Activated CD4-positive, alpha-beta memory T cell treated with anti-CD3 and anti-CD28 coated beads, Interleukin-2, amount 10 ng/mL, durations not matched to agents 7 days and 5 days (primary cell): Measurements from ENCODE around the gene NOS1AP. TPM values are rescaled to one million over a fixed set of nuclear protein-coding genes. Genes with fewer than 3 reads are reported as not detected.
A peak's percentile ranks its signal among the peaks of the same experiment; 100 is the strongest.
"Not testable (repeated sequence)": the region's sequence is repeated elsewhere in the genome, so short reads cannot be mapped to it uniquely, and the experiment has no call there.

Experiments used
- CTCF ChIA-PET: fragments of 350-600 bp; sonication (Branson Sonifier 250); formaldehyde crosslinking; loops from one replicate; lab custom pipeline; 2021; ENCODE audit warnings: antibody characterized with exemption, inconsistent platforms; lab: Charles Lee
- POLR2A ChIA-PET: fragments of 350-600 bp; sonication (Branson Sonifier 250); formaldehyde crosslinking; loops from one replicate; lab custom pipeline; 2021; ENCODE audit warnings: antibody characterized with exemption; lab: Charles Lee
- DNase-seq: peaks from one replicate; pipeline ENCODE4 v3.0.0-alpha.2; 2020
- H3K27ac Mint-ChIP-seq: one replicate; pipeline ENCODE4 v1.8.0; 2021; ENCODE audit warnings: mild to moderate bottlenecking, mixed read lengths
- H3K27me3 Mint-ChIP-seq: one replicate; pipeline ENCODE4 v1.8.0; 2021; ENCODE audit warnings: mixed read lengths
- H3K36me3 Mint-ChIP-seq: one replicate; pipeline ENCODE4 v1.8.0; 2021; ENCODE audit warnings: low read depth, mixed read lengths
- H3K4me1 Mint-ChIP-seq: one replicate; pipeline ENCODE4 v1.8.0; 2021; ENCODE audit warnings: mixed read lengths
- H3K4me3 Mint-ChIP-seq: one replicate; pipeline ENCODE4 v1.8.0; 2021; ENCODE audit warnings: mild to moderate bottlenecking, mixed read lengths
- H3K9me3 Mint-ChIP-seq: one replicate; pipeline ENCODE4 v1.8.0; 2021; ENCODE audit warnings: mixed read lengths
- total RNA-seq, 2 experiments: library from RNA; stranded (reverse); gene quantifications; one replicate each; pipeline ENCODE4 v1.2.3, GENCODE V29; 2021

NOS1AP gene
- total RNA-seq, 2 experiments from 2014 or later: 0.08 TPM; not detected in 1

GRCh38 chr1:162062542-162063015, 6.9 kb upstream of the NOS1AP start:
- Mint-ChIP-seq H3K27me3 (peaks cover 40% of the 10 kb centered on the region), H3K36me3 (no peaks in the 10 kb centered on the region), H3K4me3 (no peak overlapping the region), H3K4me1 (no peaks in the 10 kb centered on the region), H3K9me3 (no peaks in the 10 kb centered on the region), H3K27ac (no peak overlapping the region)
- ChIA-PET POLR2A (no interaction called here), CTCF (no interaction called here)
- DNase-seq: no peak

- H3K36me3 Mint-ChIP-seq: no peaks in the 10 kb centered on the region
- H3K4me1 Mint-ChIP-seq: peaks cover 9% of the 10 kb centered on the region
- H3K27ac Mint-ChIP-seq: no peak overlapping the region
- CTCF ChIA-PET: no interaction called here
- no peak overlapping the region for H3K4me3 Mint-ChIP-seq
- POLR2A ChIA-PET: no interaction called here
- no peaks in the 10 kb centered on the region for H3K9me3 Mint-ChIP-seq
- no peak for DNase-seq
- H3K27me3 Mint-ChIP-seq: peaks cover 52% of the 10 kb centered on the region
These were observed 4.5 kb upstream of the NOS1AP start for GRCh38 chr1:162065016-162065415.

DNA sequence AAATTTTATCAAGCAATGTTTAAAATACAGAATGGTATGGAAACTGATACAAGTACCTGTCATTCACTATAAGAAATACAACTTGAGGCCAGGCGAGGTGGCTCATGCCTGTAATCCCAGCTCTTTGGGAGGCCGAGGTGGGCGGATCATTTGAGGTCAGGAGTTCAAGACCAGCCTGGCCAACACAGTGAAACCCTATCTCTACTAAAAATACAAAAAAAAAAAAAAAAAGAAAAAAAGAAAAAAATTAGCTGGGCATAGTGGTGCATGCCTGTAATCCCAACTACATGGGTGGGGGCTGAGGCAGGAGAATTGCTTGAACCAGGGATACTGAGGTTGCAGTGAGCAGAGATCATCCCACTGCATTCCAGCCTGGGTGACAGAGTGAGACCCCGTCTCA, 2.7 kb upstream of the NOS1AP start:
- H3K27ac Mint-ChIP-seq, H3K9me3 Mint-ChIP-seq, POLR2A ChIA-PET, H3K4me3 Mint-ChIP-seq, DNase-seq, CTCF ChIA-PET, H3K36me3 Mint-ChIP-seq: not testable (repeated sequence)
- H3K27me3 Mint-ChIP-seq: peaks cover 71% of the 10 kb centered on the region
- H3K4me1 Mint-ChIP-seq: peaks cover 15% of the 10 kb centered on the region

DNA sequence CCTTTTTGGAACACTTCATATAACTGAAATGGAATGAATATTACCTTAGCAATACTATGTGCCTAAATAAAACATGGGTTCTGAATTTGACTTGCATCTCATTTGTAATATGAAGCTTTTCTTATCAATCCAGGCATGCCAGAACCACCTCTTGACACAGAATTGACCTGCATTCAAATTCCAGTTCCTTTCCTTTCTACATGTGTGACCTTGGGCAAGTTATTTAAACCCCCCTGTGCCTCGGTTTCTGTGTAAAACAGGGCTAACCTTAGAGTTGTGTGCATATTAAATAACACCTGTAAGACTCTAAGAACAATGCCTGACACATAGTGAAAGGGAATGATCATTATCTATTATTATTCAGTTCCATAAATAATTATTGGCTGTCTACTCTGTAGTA, 2.0 kb upstream of the NOS1AP start:
- H3K36me3 Mint-ChIP-seq: no peaks in the 10 kb centered on the region
- DNase-seq: no peak
- H3K9me3 Mint-ChIP-seq: no peaks in the 10 kb centered on the region
- no peak overlapping the region for H3K4me3 Mint-ChIP-seq
- peaks cover 72% of the 10 kb centered on the region for H3K27me3 Mint-ChIP-seq
- POLR2A ChIA-PET: no interaction called here
- peaks cover 15% of the 10 kb centered on the region for H3K4me1 Mint-ChIP-seq
- H3K27ac Mint-ChIP-seq: no peak overlapping the region
- CTCF ChIA-PET: no interaction called here

- no peaks in the 10 kb centered on the region for H3K9me3 Mint-ChIP-seq
- CTCF ChIA-PET: no interaction called here
- POLR2A ChIA-PET: no interaction called here
- H3K4me3 Mint-ChIP-seq: no peak overlapping the region
- peaks cover 15% of the 10 kb centered on the region for H3K4me1 Mint-ChIP-seq
- H3K27me3 Mint-ChIP-seq: peaks cover 72% of the 10 kb centered on the region
- no peak for DNase-seq
- H3K36me3 Mint-ChIP-seq: no peaks in the 10 kb centered on the region
- H3K27ac Mint-ChIP-seq: no peak overlapping the region
These were observed 1.2 kb upstream of the NOS1AP start for GRCh38 chr1:162068301-162068700.

GRCh38 chr1:162070094-162070748, 730 bp downstream of the NOS1AP start:
- H3K27ac Mint-ChIP-seq: no peak overlapping the region
- POLR2A ChIA-PET: no interaction called here
- peaks cover 69% of the 10 kb centered on the region for H3K27me3 Mint-ChIP-seq
- H3K36me3 Mint-ChIP-seq: no peaks in the 10 kb centered on the region
- CTCF ChIA-PET: interaction anchor here (1.5 kb wide), 1 partner anchor 14 kb away, joined by 4 read pairs; no protein-coding TSS in a partner anchor
- peaks cover 15% of the 10 kb centered on the region for H3K4me1 Mint-ChIP-seq
- DNase-seq: peak; percentile 17
- no peaks in the 10 kb centered on the region for H3K9me3 Mint-ChIP-seq
- peak overlapping the region; percentile 71 for H3K4me3 Mint-ChIP-seq

GRCh38 chr1:162070825-162071224, 1.3 kb downstream of the NOS1AP start:
- DNase-seq: no peak
- Mint-ChIP-seq H3K9me3 (no peaks in the 10 kb centered on the region), H3K36me3 (no peaks in the 10 kb centered on the region), H3K4me3 (no peak overlapping the region), H3K4me1 (peaks cover 15% of the 10 kb centered on the region), H3K27ac (no peak overlapping the region), H3K27me3 (peaks cover 68% of the 10 kb centered on the region)
- POLR2A ChIA-PET: no interaction called here
- CTCF ChIA-PET: no interaction called here

GRCh38 chr1:162072740-162073139, 3.2 kb downstream of the NOS1AP start:
- H3K27ac Mint-ChIP-seq: no peak overlapping the region
- H3K36me3 Mint-ChIP-seq: no peaks in the 10 kb centered on the region
- H3K4me3 Mint-ChIP-seq: no peak overlapping the region
- H3K4me1 Mint-ChIP-seq: peaks cover 15% of the 10 kb centered on the region
- no peaks in the 10 kb centered on the region for H3K9me3 Mint-ChIP-seq
- no peak for DNase-seq
- peaks cover 67% of the 10 kb centered on the region for H3K27me3 Mint-ChIP-seq
- POLR2A ChIA-PET: no interaction called here
- CTCF ChIA-PET: no interaction called here

DNA sequence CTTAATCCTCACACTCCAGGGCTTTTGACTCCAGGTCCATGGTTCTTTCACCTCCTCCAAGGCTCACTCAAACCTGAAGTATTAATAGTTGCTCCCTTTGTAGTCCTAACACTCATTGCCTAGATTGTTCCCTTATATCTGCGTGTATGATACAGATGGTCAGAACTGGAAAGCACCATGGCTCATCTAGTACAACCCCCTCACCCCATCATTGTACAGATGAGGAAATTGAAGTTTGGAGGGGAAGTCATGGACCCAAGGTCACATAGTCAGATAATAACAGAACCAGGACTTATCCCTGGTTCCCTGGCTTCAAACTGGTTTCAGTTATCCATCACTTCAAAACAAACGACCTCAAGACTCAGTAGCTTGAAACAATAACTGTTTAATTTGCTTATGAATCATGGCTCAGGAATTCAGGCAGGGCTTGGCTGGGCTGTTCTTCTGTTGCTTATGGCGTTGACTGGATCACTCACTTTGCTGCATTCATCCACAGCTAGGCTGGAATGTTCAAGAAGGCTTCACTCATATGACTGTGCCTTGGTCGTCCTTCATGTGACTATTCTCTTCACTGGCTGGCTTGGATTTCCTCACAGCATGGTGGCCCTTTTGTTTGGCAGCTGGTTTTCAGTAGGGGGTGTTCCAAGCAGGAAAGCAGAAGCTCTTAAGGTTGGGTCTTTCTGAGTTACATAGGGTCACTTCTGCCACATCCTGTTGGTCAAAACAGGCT, 5.0 kb downstream of the NOS1AP start:
- Mint-ChIP-seq H3K27me3 (peaks cover 57% of the 10 kb centered on the region), H3K9me3 (no peaks in the 10 kb centered on the region), H3K4me1 (peaks cover 7% of the 10 kb centered on the region), H3K27ac (no peak overlapping the region), H3K36me3 (no peaks in the 10 kb centered on the region), H3K4me3 (no peak overlapping the region)
- no peak for DNase-seq
- POLR2A ChIA-PET: no interaction called here
- CTCF ChIA-PET: interaction anchor here (0.6 kb wide), 1 partner anchor 1306 kb away, joined by 3 read pairs; no protein-coding TSS in a partner anchor

- Mint-ChIP-seq H3K4me3 (no peak overlapping the region), H3K36me3 (no peaks in the 10 kb centered on the region), H3K9me3 (no peaks in the 10 kb centered on the region), H3K4me1 (peaks cover 2% of the 10 kb centered on the region), H3K27ac (no peak overlapping the region), H3K27me3 (peaks cover 47% of the 10 kb centered on the region)
- CTCF ChIA-PET: no interaction called here
- DNase-seq: no peak
- POLR2A ChIA-PET: no interaction called here
These were observed 6.4 kb downstream of the NOS1AP start for GRCh38 chr1:162075862-162076261.

- Mint-ChIP-seq H3K4me3 (no peak overlapping the region), H3K4me1 (no peaks in the 10 kb centered on the region), H3K36me3 (no peaks in the 10 kb centered on the region), H3K27ac (no peak overlapping the region), H3K27me3 (peaks cover 30% of the 10 kb centered on the region), H3K9me3 (no peaks in the 10 kb centered on the region)
- ChIA-PET POLR2A (no interaction called here), CTCF (no interaction called here)
- DNase-seq: no peak
These were observed 8.3 kb downstream of the NOS1AP start for GRCh38 chr1:162077648-162078299.

DNA sequence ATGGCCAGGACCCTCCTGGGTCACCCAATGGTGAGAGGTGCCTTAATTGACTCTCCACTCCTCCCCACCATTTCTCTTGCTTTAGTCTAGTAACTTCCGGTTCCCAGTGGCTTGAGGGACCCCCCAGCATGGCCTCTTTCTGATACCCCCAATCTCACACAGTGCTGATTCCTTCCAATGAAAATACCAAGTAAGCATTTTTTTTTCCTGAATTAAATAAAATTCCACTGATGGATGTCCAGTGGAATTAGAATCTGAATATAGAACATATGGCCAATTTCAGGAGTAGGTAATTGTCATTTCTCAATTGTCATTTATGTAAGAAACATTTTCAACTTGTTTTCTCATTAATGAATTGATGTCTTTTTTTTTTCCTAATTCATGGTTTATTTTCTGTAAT, 9.5 kb downstream of the NOS1AP start:
- Mint-ChIP-seq H3K4me1 (no peaks in the 10 kb centered on the region), H3K9me3 (no peaks in the 10 kb centered on the region), H3K36me3 (no peaks in the 10 kb centered on the region), H3K4me3 (no peak overlapping the region), H3K27me3 (peaks cover 26% of the 10 kb centered on the region), H3K27ac (no peak overlapping the region)
- ChIA-PET CTCF (no interaction called here), POLR2A (no interaction called here)
- DNase-seq: no peak

GRCh38 chr1:162080472-162081015, 11.1 kb downstream of the NOS1AP start:
- Mint-ChIP-seq H3K4me1 (no peaks in the 10 kb centered on the region), H3K27ac (no peak overlapping the region), H3K9me3 (no peaks in the 10 kb centered on the region), H3K36me3 (no peaks in the 10 kb centered on the region), H3K27me3 (peaks cover 14% of the 10 kb centered on the region), H3K4me3 (no peak overlapping the region)
- DNase-seq: no peak
- POLR2A ChIA-PET: no interaction called here
- CTCF ChIA-PET: no interaction called here
